Psoas muscle (tissue), 8 donors: ENCODE measurements around the gene LDLRAD4. TPM values are rescaled to one million over a fixed set of nuclear protein-coding genes. Genes with fewer than 3 reads are reported as not detected.

Experiments used
- ATAC-seq, 4 donors: fragments of 200-7000 bp; cut with Tn5 transposase; one replicate each; pipeline ENCODE4 v1.9.1; 2020; ENCODE audit warnings: moderate library complexity in 3 of 4, mild to moderate bottlenecking in 2 of 4
- DNase-seq, 2 donors: peaks; one replicate each; pipeline ENCODE4 v3.0.0-alpha.2; 2020
- H3K27ac ChIP-seq: fragments of 200-600 bp; one replicate; pipeline ENCODE4 v1.8.0; 2022
- H3K27me3 ChIP-seq, 3 donors: fragments of 200-600 bp in 1 of 3; one replicate each; pipeline versions ENCODE4 v1.6.1 to v1.8.0; 2013 to 2022; ENCODE audit warnings: low read length in 2 of 3, mild to moderate bottlenecking in 2 of 3, moderate library complexity in 1 of 3; ENCODE audit not compliant: insufficient read depth in 3 of 3
- H3K36me3 ChIP-seq, 2 donors: fragments of 200-600 bp in 1 of 2; one replicate each; pipeline versions ENCODE4 v1.6.1 to v1.8.0; 2013 to 2022; ENCODE audit warnings: low read depth in 1 of 2, mild to moderate bottlenecking in 1 of 2, moderate library complexity in 1 of 2; ENCODE audit not compliant: insufficient read depth in 1 of 2
- H3K4me1 ChIP-seq: fragments of 200-600 bp; one replicate; pipeline ENCODE4 v1.8.0; 2022
- H3K4me3 ChIP-seq: fragments of 200-600 bp; one replicate; pipeline ENCODE4 v1.8.0; 2022; ENCODE audit warnings: mild to moderate bottlenecking
- H3K9me3 ChIP-seq: fragments of 200-600 bp; one replicate; pipeline ENCODE4 v1.8.0; 2022
- WGBS, 3 donors: extraction: QIAGEN DNeasy Blood & Tissue Kit; methylation state at CpG; one replicate each; pipeline versions ENCODE4 v1.1.6 to v1.1.7; 2013; 5-methylcytosine and 5-hydroxymethylcytosine counted together
- intact Hi-C, 2 donors: fragments of 100-400 bp; cut with DNase I; formaldehyde crosslinking; loops; one replicate each; pipeline versions ENCODE4 v1.11.0 to v1.14.2; 2022
- polyA plus RNA-seq, 3 donors: library from polyadenylated mRNA; stranded (reverse); fragments of 200-250 nt; gene quantifications; one replicate each; pipeline ENCODE4 v1.2.3, GENCODE V29; 2013
- total RNA-seq, 4 donors: library from RNA; stranded (reverse); fragmentation: NEBNext Ultra II Directional in 2 of 4; extraction: Animal tissue kit (Norgen Biotek cat#: 25700) in 2 of 4; gene quantifications; one replicate each; pipeline versions ENCODE4 v1.2.1 to v1.2.4, GENCODE V29; 2021 to 2023
- TF ChIP-seq, protein P1 (sequence below): fragments of 200-600 bp; IDR thresholded peaks from one replicate; pipeline ENCODE4 v1.8.0; 2022; ENCODE audit warnings: antibody characterized with exemption
- donor health status: healthy with polysubstance abuse.
- donor health status: DM: no; HTN: no; CAD: no; lungs with moderate emphysema.
- donor health status: Bipolar disorder and iron deficiency.
- donor health status: healthy.
- donor health status: DM: yes; HTN: yes; CAD: no.
- donor health status: DM: no; HTN: no; CAD: no.
- donor health status: DM: no; HTN: no; CAD: no.
- donor health status: DM: yes; HTN: yes; CAD: no.

Gene LDLRAD4
- total and polyA plus RNA-seq, 7 donors: 1.8 to 13.9 (median 3.8) TPM

DNA sequence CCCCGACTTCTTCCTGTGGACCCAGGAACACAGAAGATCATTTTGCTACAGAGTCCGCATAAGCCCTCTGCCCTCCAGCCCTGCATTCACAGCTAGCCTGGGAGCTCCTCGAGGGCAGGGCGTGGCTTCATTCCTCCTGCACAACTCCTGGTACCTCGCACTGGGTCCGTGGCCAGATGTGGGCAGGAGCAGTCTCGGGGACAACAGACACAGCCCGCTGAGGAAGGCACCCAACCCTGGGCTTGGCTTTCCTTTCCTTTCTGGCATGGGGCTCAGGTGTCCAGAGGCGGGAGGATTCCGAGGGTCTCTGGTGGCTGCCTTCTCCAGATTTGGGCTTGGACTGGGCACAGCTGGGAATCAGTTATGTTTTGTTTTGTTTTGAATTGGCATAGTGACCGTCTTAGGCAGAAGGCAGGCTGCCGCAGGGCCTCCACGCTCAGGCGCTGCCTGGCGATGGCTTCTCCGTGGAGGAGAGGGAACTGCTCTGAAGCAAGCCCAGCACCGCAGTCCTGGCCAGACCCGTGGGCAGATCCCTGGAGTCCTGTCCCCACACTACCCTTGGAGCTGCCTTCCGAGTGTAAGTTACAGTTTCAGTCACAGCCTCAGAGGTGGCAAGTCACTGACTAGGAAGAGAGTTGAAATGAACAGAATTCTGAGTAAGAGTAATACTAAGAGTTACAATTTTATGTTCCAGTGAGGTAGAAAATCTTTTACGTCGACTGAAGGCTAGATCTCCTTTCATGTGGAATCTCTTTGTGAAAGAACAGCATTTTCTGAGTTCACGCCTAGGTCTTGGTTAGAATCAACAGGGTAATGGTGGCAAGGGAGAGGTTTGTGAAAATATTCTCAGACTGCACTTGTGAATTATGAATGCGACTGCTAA lies 47.9 kb downstream of the LDLRAD4 start:
- intact Hi-C loops: loop anchor here in 1 of 2 donors (5.0 to 10.0 kb wide), 2 partner anchors 111 to 188 kb away; no protein-coding TSS in a partner anchor
- Histone ChIP-seq H3K36me3 (no peaks in the 10 kb centered on the region), H3K4me3 (peak overlapping the region; percentile 50), H3K27me3 (no peaks in the 10 kb centered on the region), H3K9me3 (no peaks in the 10 kb centered on the region), H3K4me1 (peaks cover 59% of the 10 kb centered on the region), H3K27ac (peak overlapping the region; percentile 65)
- ATAC-seq (peak; percentile 78 to 84 (median 80)), DNase-seq (peak; percentile 70 to 73)
- WGBS, 3 donors: 23 to 32% (median 24%) methylated on average over 23 of the region's 23 CpGs
- TF ChIP-seq, protein P1, sequence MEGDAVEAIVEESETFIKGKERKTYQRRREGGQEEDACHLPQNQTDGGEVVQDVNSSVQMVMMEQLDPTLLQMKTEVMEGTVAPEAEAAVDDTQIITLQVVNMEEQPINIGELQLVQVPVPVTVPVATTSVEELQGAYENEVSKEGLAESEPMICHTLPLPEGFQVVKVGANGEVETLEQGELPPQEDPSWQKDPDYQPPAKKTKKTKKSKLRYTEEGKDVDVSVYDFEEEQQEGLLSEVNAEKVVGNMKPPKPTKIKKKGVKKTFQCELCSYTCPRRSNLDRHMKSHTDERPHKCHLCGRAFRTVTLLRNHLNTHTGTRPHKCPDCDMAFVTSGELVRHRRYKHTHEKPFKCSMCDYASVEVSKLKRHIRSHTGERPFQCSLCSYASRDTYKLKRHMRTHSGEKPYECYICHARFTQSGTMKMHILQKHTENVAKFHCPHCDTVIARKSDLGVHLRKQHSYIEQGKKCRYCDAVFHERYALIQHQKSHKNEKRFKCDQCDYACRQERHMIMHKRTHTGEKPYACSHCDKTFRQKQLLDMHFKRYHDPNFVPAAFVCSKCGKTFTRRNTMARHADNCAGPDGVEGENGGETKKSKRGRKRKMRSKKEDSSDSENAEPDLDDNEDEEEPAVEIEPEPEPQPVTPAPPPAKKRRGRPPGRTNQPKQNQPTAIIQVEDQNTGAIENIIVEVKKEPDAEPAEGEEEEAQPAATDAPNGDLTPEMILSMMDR: no peak

DNA sequence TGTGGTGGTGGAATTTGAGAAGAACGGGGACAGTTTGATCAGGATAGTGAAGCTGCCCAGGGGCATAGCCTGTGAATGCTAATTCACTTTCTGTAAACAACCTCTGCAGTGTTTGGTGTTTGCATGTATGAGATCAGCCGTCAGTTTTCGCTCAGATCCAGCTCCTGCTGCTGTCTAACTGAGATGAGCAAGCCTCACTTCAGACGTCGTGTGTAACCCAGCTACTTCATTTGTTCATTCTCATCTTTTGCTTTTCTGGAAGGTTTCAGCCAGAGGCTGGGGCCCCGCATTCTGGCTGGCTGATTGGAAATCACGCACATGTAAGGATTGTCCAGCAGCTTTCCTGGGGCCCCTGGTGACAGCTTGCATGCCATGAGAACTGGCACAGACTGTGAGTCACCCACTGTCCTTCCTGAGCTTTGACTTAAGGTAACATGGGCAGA lies 48.9 kb downstream of the LDLRAD4 start:
- WGBS, 3 donors: 62 to 82% (median 68%) methylated on average over 7 of the region's 7 CpGs
- Histone ChIP-seq H3K27ac (peak overlapping the region; percentile 65), H3K4me3 (no peak overlapping the region), H3K9me3 (no peaks in the 10 kb centered on the region), H3K27me3 (no peaks in the 10 kb centered on the region), H3K4me1 (peaks cover 59% of the 10 kb centered on the region), H3K36me3 (no peaks in the 10 kb centered on the region)
- DNase-seq (no peak), ATAC-seq (peak in 3 of 4 donors; percentile 58 to 62 (median 60))
- TF ChIP-seq, protein P1: no peak
- intact Hi-C loops: loop anchor here in 1 of 2 donors (5.0 to 10.0 kb wide), 2 partner anchors 110 to 187 kb away; no protein-coding TSS in a partner anchor

DNA sequence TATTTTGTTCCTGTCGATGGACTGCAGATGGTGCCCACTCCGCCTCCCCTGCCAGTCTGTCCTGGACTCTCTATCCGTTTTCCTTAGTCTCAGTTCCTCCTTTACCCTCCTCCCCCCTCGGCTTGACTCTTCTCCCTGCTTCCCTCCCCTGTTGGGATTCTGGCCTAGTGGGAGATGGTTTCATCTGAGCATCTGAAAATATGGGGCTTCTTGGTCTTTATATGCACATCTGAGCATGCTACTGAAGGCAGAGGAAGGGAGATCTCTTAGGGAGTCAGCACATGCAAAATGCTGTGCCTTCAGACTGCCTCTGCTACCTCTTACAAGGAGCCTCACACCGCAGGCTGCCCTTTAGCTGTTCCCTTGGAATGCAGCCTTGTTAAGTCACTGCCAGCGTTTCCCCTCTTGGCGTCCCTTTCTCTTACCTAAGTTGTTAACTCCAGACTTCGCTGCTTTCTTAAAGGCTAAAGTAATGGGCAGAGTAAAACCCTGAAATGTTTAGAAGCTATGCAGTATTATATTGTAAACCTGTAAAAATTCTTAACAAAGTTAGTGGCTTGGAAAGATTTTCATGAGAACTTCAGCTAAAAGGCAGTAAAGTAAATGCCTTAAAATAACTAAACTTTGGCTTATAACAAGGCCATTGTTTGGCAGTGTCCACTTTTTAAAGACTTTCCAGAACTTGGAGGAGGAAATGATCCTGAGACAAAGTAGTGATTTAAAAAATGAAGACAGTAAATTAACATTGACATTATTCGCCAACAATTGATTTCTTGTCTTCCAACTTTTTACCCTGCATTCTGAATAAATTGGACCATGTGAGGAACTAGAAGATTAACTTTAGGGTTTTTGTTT lies 49.8 kb downstream of the LDLRAD4 start:
- Histone ChIP-seq H3K36me3 (no peaks in the 10 kb centered on the region), H3K9me3 (no peaks in the 10 kb centered on the region), H3K4me3 (peak overlapping the region; percentile 13), H3K27ac (peak overlapping the region; percentile 12), H3K27me3 (no peaks in the 10 kb centered on the region), H3K4me1 (peaks cover 59% of the 10 kb centered on the region)
- TF ChIP-seq, protein P1: no peak
- WGBS, 3 donors: 27 to 55% (median 31%) methylated on average over 9 of the region's 9 CpGs
- DNase-seq (no peak), ATAC-seq (peak in 1 of 4 donors; percentile 33)
- intact Hi-C loops: loop anchor here in 1 of 2 donors (2.0 to 10.0 kb wide), 3 partner anchors 42 to 186 kb away; no protein-coding TSS in a partner anchor

DNA sequence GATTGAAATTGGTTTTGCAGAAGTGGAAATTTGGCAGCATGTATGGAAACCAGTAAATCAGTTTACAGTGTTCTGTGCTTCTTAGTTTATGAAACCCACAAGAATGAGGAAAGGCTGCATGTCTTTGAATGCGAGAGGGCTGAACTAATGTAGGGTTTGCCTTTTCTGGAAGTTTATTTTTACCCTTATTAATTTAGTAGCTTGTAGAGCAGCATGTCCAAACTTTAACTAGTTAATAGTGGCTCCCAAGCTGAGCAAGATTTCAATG lies 50.4 kb downstream of the LDLRAD4 start:
- H3K4me1 ChIP-seq: peaks cover 53% of the 10 kb centered on the region
- DNase-seq (no peak), ATAC-seq (no peak)
- H3K27me3 ChIP-seq: no peaks in the 10 kb centered on the region
- no peak overlapping the region for H3K4me3 ChIP-seq
- no peaks in the 10 kb centered on the region for H3K9me3 ChIP-seq
- peak overlapping the region; percentile 13 for H3K27ac ChIP-seq
- 41 to 53% (median 52%) methylated on average over 1 of the region's 1 CpG for WGBS, 3 donors
- H3K36me3 ChIP-seq: no peaks in the 10 kb centered on the region
- intact Hi-C loops: loop anchor here in 1 of 2 donors (2.0 to 10.0 kb wide), 3 partner anchors 42 to 186 kb away; no protein-coding TSS in a partner anchor
- TF ChIP-seq, protein P1: no peak
